K562 (cell line): ENCODE measurements around the gene KIF18B. TPM values are rescaled to one million over a fixed set of nuclear protein-coding genes. Genes with fewer than 3 reads are reported as not detected.

Experiments
- BRF1 ChIP-seq: IDR thresholded peaks from 3 replicates; pipeline ENCODE4 v1.6.1; 2011; ENCODE audit warnings: borderline replicate concordance, mild to moderate bottlenecking; ENCODE audit not compliant: insufficient read length; ENCODE audit errors: extremely low read depth
- ESRRA ChIP-seq: fragments of 450-650 bp; IDR thresholded peaks from 2 replicates; pipeline ENCODE4 v1.6.1; 2014; ENCODE audit warnings: low read depth, mild to moderate bottlenecking, moderate library complexity, borderline replicate concordance
- HEY1 ChIP-seq: fragments of 250-450 bp; sonication (Bioruptor Pico); IDR thresholded peaks from 2 replicates; pipeline ENCODE4 v1.5.0; 2020; ENCODE audit warnings: mild to moderate bottlenecking, moderate library complexity, borderline replicate concordance
- ILK ChIP-seq: fragments of 450-650 bp; IDR thresholded peaks from 2 replicates; pipeline ENCODE4 v1.6.1; 2016; ENCODE audit warnings: missing genetic modification characterization, low read depth, mild to moderate bottlenecking, missing compliant biosample characterization, moderate library complexity, borderline replicate concordance
- JUN ChIP-seq, 2 experiments: sonication (generic) in 1 of 2; formaldehyde crosslinking in 1 of 2; IDR thresholded peaks; 2 replicates each; pipeline versions ENCODE4 v1.6.1 to v1.8.0; 2012 to 2022; ENCODE audit warnings: borderline replicate concordance in 2 of 2, mild to moderate bottlenecking in 2 of 2, improper control_type of control experiment in 1 of 2, low read depth in 1 of 2, low read length in 1 of 2, missing genetic modification reagents in 1 of 2
- MAX ChIP-seq: sonication (generic); formaldehyde crosslinking; IDR thresholded peaks from 2 replicates; pipeline ENCODE4 v1.9.0; 2022; ENCODE audit warnings: mild to moderate bottlenecking, missing genetic modification reagents
- PBX2 ChIP-seq, 2 experiments: IDR thresholded peaks in 1 of 2; conservative IDR thresholded peaks in 1 of 2; 2 replicates each; pipeline ENCODE4 v1.6.1; 2016; ENCODE audit warnings: low read depth in 2 of 2, mild to moderate bottlenecking in 1 of 2, missing compliant biosample characterization in 1 of 2, missing genetic modification characterization in 1 of 2, moderate library complexity in 1 of 2
- PHF20 ChIP-seq: fragments of 450-650 bp; IDR thresholded peaks from 2 replicates; pipeline ENCODE4 v1.6.1; 2018; ENCODE audit not compliant: partially characterized antibody
- POLR2H ChIP-seq: IDR thresholded peaks from 2 replicates; pipeline ENCODE4 v1.6.1; 2016; ENCODE audit warnings: missing genetic modification characterization, low read depth, mild to moderate bottlenecking, control low read depth, missing compliant biosample characterization, moderate library complexity
- TRIM28 ChIP-seq: fragments of 450-650 bp; IDR thresholded peaks from 2 replicates; pipeline ENCODE4 v1.6.1; 2017
- TSHZ1 ChIP-seq: fragments of 250-450 bp; sonication (Bioruptor Pico); IDR thresholded peaks from 2 replicates; pipeline ENCODE4 v1.4.0; 2020; ENCODE audit warnings: mild to moderate bottlenecking, moderate library complexity
- ZNF174 ChIP-seq: fragments of 250-450 bp; sonication (Bioruptor Pico); IDR thresholded peaks from 2 replicates; pipeline ENCODE4 v1.4.0; 2020; ENCODE audit warnings: mild to moderate bottlenecking
- ZSCAN29 ChIP-seq: fragments of 450-650 bp; IDR thresholded peaks from 2 replicates; pipeline ENCODE4 v1.6.1; 2017
- polyA plus RNA-seq, 8 experiments: library from polyadenylated mRNA; depleted of rRNA in 4 of 8; stranded (reverse) in 5 of 8; unstranded in 3 of 8; fragments of >200 nt; fragmentation: Nextera tagmentation in 2 of 8; fragmentation: Illumina TruSeq in 1 of 8; extraction: Ambion mirVana in 2 of 8; extraction: Trizol in 1 of 8; gene quantifications; 2 replicates each; pipeline versions ENCODE4 v1.2.1 to v1.2.3, GENCODE V29; 2011 to 2014; ENCODE audit warnings: inconsistent platforms in 1 of 8, missing spikeins in 1 of 8
- total RNA-seq, 7 experiments: library from RNA; depleted of rRNA in 6 of 7; stranded (reverse); fragments of >200 nt in 6 of 7; fragmentation: Illumina TruSeq in 2 of 7; extraction: Trizol in 2 of 7; gene quantifications; 2 replicates each; pipeline versions ENCODE4 v1.2.1 to v1.2.3, GENCODE V29; 2011 to 2021; ENCODE audit warnings: low replicate concordance in 1 of 7
- TF ChIP-seq, protein P1 (sequence below): fragments of 200-800 bp; sonication (Bioruptor generic); IDR thresholded peaks from 2 replicates; pipeline ENCODE4 v1.6.1; 2017; ENCODE audit warnings: missing genetic modification characterization, missing compliant biosample characterization
- TF ChIP-seq, protein P2 (sequence below): fragments of 250-450 bp; sonication (Bioruptor Pico); IDR thresholded peaks from 2 replicates; pipeline ENCODE4 v1.8.0; 2021; ENCODE audit warnings: moderate library complexity, mild to moderate bottlenecking, inconsistent platforms
- TF ChIP-seq, protein P3 (sequence below): fragments of 250-450 bp; sonication (Bioruptor Pico); IDR thresholded peaks from 2 replicates; pipeline ENCODE4 v1.6.1; 2021; ENCODE audit warnings: mild to moderate bottlenecking

Gene KIF18B
- total and polyA plus RNA-seq, 9 of the 15 experiments (the other 6 are each of a cell fraction or from before 2014, with no cell fraction given), result 2.0 to 42.8 (median 13.2) TPM

DNA sequence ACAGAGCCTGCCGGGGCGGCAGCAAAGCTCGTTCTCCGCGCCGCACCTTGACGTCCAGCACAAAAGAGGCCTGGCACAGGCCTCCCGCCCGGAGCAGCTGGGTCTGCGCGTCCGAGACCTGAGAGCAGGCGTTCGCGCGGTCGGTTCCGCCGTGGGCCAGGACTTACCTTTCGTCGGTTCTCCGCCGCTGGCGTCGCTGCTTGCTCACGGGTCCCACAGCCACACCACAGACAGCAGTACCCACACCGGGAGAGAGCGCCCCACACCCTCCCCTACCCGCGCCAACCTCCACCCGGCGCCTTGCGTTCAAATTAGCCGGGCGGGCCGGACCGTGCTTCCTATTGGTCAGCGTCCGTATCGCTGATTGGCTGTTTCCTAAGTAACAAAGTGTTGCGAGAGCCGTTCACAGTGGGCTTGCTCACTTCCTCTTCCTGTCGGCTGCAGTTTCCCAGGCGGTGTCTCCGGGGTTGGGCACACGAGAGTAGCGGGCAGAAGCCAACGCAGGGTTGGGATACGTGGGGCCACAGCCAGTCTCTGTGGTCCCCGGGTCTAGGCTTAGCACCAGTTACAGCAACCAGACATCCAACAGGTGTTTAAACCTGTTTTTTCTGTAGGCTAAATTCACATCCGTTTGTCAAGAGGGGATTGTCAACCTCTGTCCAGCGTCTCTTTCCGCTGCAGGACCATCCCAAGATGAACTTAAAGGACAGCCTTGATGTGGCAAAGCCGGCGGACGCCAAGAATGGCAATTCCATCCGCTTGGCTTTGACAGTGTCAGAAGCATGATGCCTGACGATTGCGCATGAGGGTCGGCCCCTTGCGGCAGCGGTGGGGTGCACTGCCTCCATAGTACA lies at the start of gene KIF18B (continued):
- TF ChIP-seq, protein P1, sequence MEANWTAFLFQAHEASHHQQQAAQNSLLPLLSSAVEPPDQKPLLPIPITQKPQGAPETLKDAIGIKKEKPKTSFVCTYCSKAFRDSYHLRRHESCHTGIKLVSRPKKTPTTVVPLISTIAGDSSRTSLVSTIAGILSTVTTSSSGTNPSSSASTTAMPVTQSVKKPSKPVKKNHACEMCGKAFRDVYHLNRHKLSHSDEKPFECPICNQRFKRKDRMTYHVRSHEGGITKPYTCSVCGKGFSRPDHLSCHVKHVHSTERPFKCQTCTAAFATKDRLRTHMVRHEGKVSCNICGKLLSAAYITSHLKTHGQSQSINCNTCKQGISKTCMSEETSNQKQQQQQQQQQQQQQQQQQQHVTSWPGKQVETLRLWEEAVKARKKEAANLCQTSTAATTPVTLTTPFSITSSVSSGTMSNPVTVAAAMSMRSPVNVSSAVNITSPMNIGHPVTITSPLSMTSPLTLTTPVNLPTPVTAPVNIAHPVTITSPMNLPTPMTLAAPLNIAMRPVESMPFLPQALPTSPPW (CRISPR knock-in tag), result peak; percentile 68
- TF ChIP-seq ILK (no peak), ZSCAN29 (no peak), TSHZ1 (peak; percentile 22; the same call in 1 of the 2 replicates), BRF1 (no peak), MAX (CRISPR knock-in tag) (peak; percentile 47), ZNF174 (CRISPR knock-in tag) (no peak), ESRRA (no peak), JUN (IDR thresholded peaks at IDR 0.05; ENCODE audit: borderline replicate concordance, low read depth, low read length) (0 out of 2 replicates have a peak, but pooled peaks have one; percentile 19), JUN (CRISPR knock-in tag; IDR thresholded peaks at IDR 0.05; ENCODE audit: borderline replicate concordance) (no peak), HEY1 (CRISPR knock-in tag) (no peak), PHF20 (peak; percentile 85), POLR2H (tag) (peak; percentile 92), PBX2 (CRISPR knock-in tag; IDR thresholded peaks at IDR 0.05; ENCODE audit: low read depth) (no peak), PBX2 (tag; conservative IDR thresholded peaks at IDR 0.05; ENCODE audit: low read depth) (no peak), TRIM28 (no peak)
- TF ChIP-seq, protein P2, sequence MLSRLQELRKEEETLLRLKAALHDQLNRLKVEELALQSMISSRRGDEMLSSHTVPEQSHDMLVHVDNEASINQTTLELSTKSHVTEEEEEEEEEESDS, result no peak
- TF ChIP-seq, protein P3, sequence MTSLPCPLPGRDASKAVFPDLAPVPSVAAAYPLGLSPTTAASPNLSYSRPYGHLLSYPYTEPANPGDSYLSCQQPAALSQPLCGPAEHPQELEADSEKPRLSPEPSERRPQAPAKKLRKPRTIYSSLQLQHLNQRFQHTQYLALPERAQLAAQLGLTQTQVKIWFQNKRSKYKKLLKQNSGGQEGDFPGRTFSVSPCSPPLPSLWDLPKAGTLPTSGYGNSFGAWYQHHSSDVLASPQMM, result no peak
